B cell (primary cell): ENCODE data around the gene TCERG1L. TPM values are rescaled to one million over a fixed set of nuclear protein-coding genes. Genes with fewer than 3 reads are reported as not detected.

Experiments
- ATAC-seq: fragments of 200-7000 bp; cut with Tn5 transposase; one replicate; pipeline ENCODE4 v1.10.0; 2021; ENCODE audit warnings: low read depth, mild to moderate bottlenecking, moderate number of reproducible peaks, moderate library complexity
- CTCF ChIA-PET: fragments of 350-600 bp; sonication (Branson Sonifier 250); formaldehyde crosslinking; loops from one replicate; lab custom pipeline; 2021; ENCODE audit warnings: antibody characterized with exemption, inconsistent platforms; lab: Charles Lee
- POLR2A ChIA-PET: fragments of 350-600 bp; sonication (Branson Sonifier 250); formaldehyde crosslinking; loops from one replicate; lab custom pipeline; 2021; ENCODE audit warnings: antibody characterized with exemption; lab: Charles Lee
- DNase-seq: peaks from one replicate; pipeline ENCODE4 v3.0.0; 2013
- H2AFZ ChIP-seq: 2 replicates; pipeline ENCODE4 v1.6.1; 2012; ENCODE audit warnings: mild to moderate bottlenecking, low read depth, low read length; ENCODE audit not compliant: insufficient read depth, poor library complexity, severe bottlenecking
- H3K27ac ChIP-seq, 2 donors: 1 replicate in 1 of 2; 2 replicates in 1 of 2; pipeline ENCODE4 v1.5.1; 2012 to 2013; ENCODE audit warnings: low read length in 2 of 2, mild to moderate bottlenecking in 2 of 2, moderate library complexity in 1 of 2
- H3K27me3 ChIP-seq, 4 experiments: fragments of 200-600 bp in 1 of 4; sonication (generic) in 1 of 4; replicated peaks in 1 of 4; 1 replicate in 2 of 4; 2 replicates in 2 of 4; pipeline versions ENCODE4 v1.6.1 to v1.7.0; 2013 to 2016; ENCODE audit warnings: low read length in 3 of 4, mild to moderate bottlenecking in 2 of 4, mixed read lengths in 1 of 4, moderate library complexity in 1 of 4; ENCODE audit not compliant: insufficient read depth in 4 of 4, control insufficient read depth in 3 of 4; ENCODE audit errors: control extremely low read depth in 1 of 4
- H3K36me3 ChIP-seq, 2 experiments: replicated peaks in 1 of 2; 1 replicate in 1 of 2; 2 replicates in 1 of 2; pipeline versions ENCODE4 v1.6.1 to v1.7.1; 2013; ENCODE audit warnings: low read length in 1 of 2; ENCODE audit not compliant: insufficient read depth in 2 of 2, control insufficient read depth in 1 of 2; ENCODE audit errors: control extremely low read depth in 1 of 2, extremely low read depth in 1 of 2
- H3K4me1 ChIP-seq, 2 donors: fragments of 200-600 bp in 1 of 2; sonication (generic) in 1 of 2; 1 replicate in 1 of 2; 2 replicates in 1 of 2; pipeline versions ENCODE4 v1.5.1 to v1.6.1; 2013 to 2017; ENCODE audit warnings: low read length in 2 of 2; ENCODE audit not compliant: control insufficient read depth in 2 of 2, insufficient read depth in 2 of 2
- H3K4me2 ChIP-seq: replicated peaks from 2 replicates; pipeline ENCODE3; 2012; ENCODE audit warnings: mild to moderate bottlenecking, low read depth, low read length; ENCODE audit not compliant: poor library complexity, severe bottlenecking
- H3K4me3 ChIP-seq, 5 experiments: fragments of 200-600 bp in 1 of 5; sonication (generic) in 1 of 5; 1 replicate in 3 of 5; 2 replicates in 2 of 5; pipeline versions ENCODE4 v1.5.1 to v1.7.0; 2011 to 2016; ENCODE audit warnings: low read length in 4 of 5, mild to moderate bottlenecking in 4 of 5, low read depth in 2 of 5, control low read depth in 1 of 5, moderate library complexity in 1 of 5; ENCODE audit not compliant: insufficient read depth in 1 of 5; ENCODE audit errors: control extremely low read depth in 1 of 5, extremely low read depth in 1 of 5
- H3K79me2 ChIP-seq: fragments of 200-600 bp; sonication (generic); one replicate; pipeline ENCODE4 v1.6.0; 2016; ENCODE audit warnings: low read length; ENCODE audit not compliant: control insufficient read depth, insufficient read depth
- H3K9ac ChIP-seq: fragments of 200-600 bp; sonication (generic); 2 replicates; pipeline ENCODE4 v1.6.1; 2017; ENCODE audit warnings: mild to moderate bottlenecking, low read length, moderate library complexity
- H3K9me3 ChIP-seq, 3 donors: one replicate each; pipeline versions ENCODE4 v1.6.1 to v1.7.1; 2013; ENCODE audit warnings: low read length in 2 of 3; ENCODE audit not compliant: control insufficient read depth in 2 of 3, insufficient read depth in 1 of 3; ENCODE audit errors: control extremely low read depth in 1 of 3
- H4K20me1 ChIP-seq: 2 replicates; pipeline ENCODE4 v1.6.0; 2012; ENCODE audit warnings: mild to moderate bottlenecking, low read length; ENCODE audit not compliant: insufficient read depth, control insufficient read depth, poor library complexity, severe bottlenecking
- H3K27ac Mint-ChIP-seq: one replicate; pipeline ENCODE4 v1.8.0; 2021; ENCODE audit warnings: mixed read lengths
- H3K27me3 Mint-ChIP-seq: one replicate; pipeline ENCODE4 v1.8.0; 2021; ENCODE audit warnings: mixed read lengths
- H3K4me1 Mint-ChIP-seq: one replicate; pipeline ENCODE4 v1.8.0; 2021; ENCODE audit warnings: mixed read lengths
- H3K4me3 Mint-ChIP-seq: one replicate; pipeline ENCODE4 v1.8.0; 2021; ENCODE audit warnings: mixed read lengths
- H3K9me3 Mint-ChIP-seq: one replicate; pipeline ENCODE4 v1.8.0; 2022; ENCODE audit warnings: mixed read lengths; ENCODE audit not compliant: insufficient read depth
- CTCF ChIP-seq: fragments of 200-600 bp; IDR thresholded peaks from one replicate; pipeline ENCODE4 v1.8.0; 2022; ENCODE audit warnings: antibody characterized with exemption, mild to moderate bottlenecking
- EZH2 ChIP-seq: IDR thresholded peaks from 2 replicates; pipeline ENCODE4 v1.6.1; 2012; ENCODE audit warnings: borderline replicate concordance, low read depth, mild to moderate bottlenecking, moderate library complexity, low read length; ENCODE audit not compliant: insufficient read depth, poor library complexity, severe bottlenecking
- WGBS: methylation state at CpG from one replicate; pipeline ENCODE4 v1.1.5; 2013; ENCODE audit warnings: missing lambda C conversion rate; ENCODE audit not compliant: insufficient coverage; 5-methylcytosine and 5-hydroxymethylcytosine counted together
- intact Hi-C: fragments of 100-400 bp; cut with micrococcal nuclease; formaldehyde crosslinking; loops from one replicate; pipeline ENCODE4 v1.10.0; 2022
- polyA plus RNA-seq: library from polyadenylated mRNA; depleted of rRNA; stranded (reverse); fragments of >200 nt; gene quantifications from 2 replicates; pipeline ENCODE4 v1.2.3, GENCODE V29; 2012
- total RNA-seq, 2 donors: library from RNA; stranded (reverse); fragments of 120-200 nt in 1 of 2; gene quantifications; 1 replicate in 1 of 2; 2 replicates in 1 of 2; pipeline versions ENCODE4 v1.2.3 to v1.2.4, GENCODE V29; 2013 to 2022

The TCERG1L gene
- total and polyA plus RNA-seq, 2 donors (not counting 1 experiment from before 2014, with no cell fraction given): 0.10 TPM; not detected in 1

DNA sequence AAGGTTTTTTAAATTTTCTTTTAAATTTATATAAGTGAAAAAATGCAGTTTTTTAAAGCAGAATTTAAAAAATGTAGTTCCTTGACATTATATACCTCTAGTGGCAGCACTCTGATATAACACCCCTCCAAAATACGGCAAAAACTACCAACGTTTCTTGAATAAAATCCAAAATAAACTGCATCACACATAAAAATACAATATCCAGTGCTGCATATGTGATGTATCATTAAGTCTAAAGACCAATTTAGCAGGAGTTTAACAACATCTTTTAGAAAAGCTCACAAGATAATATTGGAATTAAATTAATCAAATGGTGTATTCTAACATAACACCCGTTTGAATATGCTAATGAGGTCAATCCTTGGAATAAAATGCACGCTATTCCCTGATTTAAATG, 1.4 kb downstream of the TCERG1L start:
- Mint-ChIP-seq H3K9me3 (no peaks in the 10 kb centered on the region), H3K27ac (no peak overlapping the region), H3K4me3 (peak overlapping the region; percentile 54), H3K4me1 (peaks cover 11% of the 10 kb centered on the region), H3K27me3 (peaks cover 46% of the 10 kb centered on the region)
- Histone ChIP-seq H3K27ac (no peak overlapping the region), H3K36me3 (no peaks in the 10 kb centered on the region), H3K79me2 (no peaks in the 10 kb centered on the region), H2AFZ (no peak overlapping the region), H4K20me1 (no peaks in the 10 kb centered on the region), H3K4me2 (no peak overlapping the region), H3K4me3 (no peak overlapping the region), H3K27me3 (peaks cover 0 to 32% (median 10%) of the 10 kb centered on the region in 4 experiments), H3K9me3 (peaks cover 0 to 10% (median 0%) of the 10 kb centered on the region in 3 donors), H3K4me1 (peaks cover 0 to 2% of the 10 kb centered on the region in 2 donors), H3K9ac (no peak overlapping the region)
- POLR2A ChIA-PET: no interaction called here
- 47% methylated on average over 2 of the region's 4 CpGs for WGBS
- ATAC-seq: no peak
- intact Hi-C loops: no loop called here
- DNase-seq: no peak
- TF ChIP-seq CTCF: no peak
- no peak for TF ChIP-seq EZH2
- CTCF ChIA-PET: no interaction called here

GRCh38 chr10:131300508-131300907, 11.0 kb downstream of the TCERG1L start:
- H3K4me3 ChIP-seq: no peak overlapping the region
- H3K79me2 ChIP-seq: no peaks in the 10 kb centered on the region
- H3K27me3 Mint-ChIP-seq: peaks cover 3% of the 10 kb centered on the region
- peaks cover 0 to 4% (median 0%) of the 10 kb centered on the region in 4 experiments for H3K27me3 ChIP-seq
- H3K4me3 Mint-ChIP-seq: no peak overlapping the region
- H2AFZ ChIP-seq: no peak overlapping the region
- no CpG with 5 or more reads among the region's 3 CpGs for WGBS
- intact Hi-C loops: no loop called here
- H3K4me2 ChIP-seq: no peak overlapping the region
- H3K4me1 ChIP-seq: no peaks in the 10 kb centered on the region
- no peaks in the 10 kb centered on the region for H3K36me3 ChIP-seq
- TF ChIP-seq CTCF (no peak), EZH2 (no peak)
- no peak overlapping the region for H3K9ac ChIP-seq
- DNase-seq (no peak), ATAC-seq (no peak)
- H3K9me3 Mint-ChIP-seq: peaks cover 3% of the 10 kb centered on the region
- H3K9me3 ChIP-seq: peaks cover 0 to 14% (median 0%) of the 10 kb centered on the region in 3 donors
- H3K4me1 Mint-ChIP-seq: no peaks in the 10 kb centered on the region
- H3K27ac ChIP-seq: no peak overlapping the region
- no peak overlapping the region for H3K27ac Mint-ChIP-seq
- ChIA-PET CTCF (no interaction called here), POLR2A (no interaction called here)
- no peaks in the 10 kb centered on the region for H4K20me1 ChIP-seq
